Stimulated activated CD4-positive, alpha-beta T cell treated with anti-CD3 and anti-CD28 coated beads, Interleukin-1b, Interleukin-23, amount 100 ng/mL, for 4 hours (primary cell): Measurements from ENCODE around the gene CLCN1.

Experiments
- DNase-seq, 2 donors: peaks; one replicate each; pipeline ENCODE4 v3.0.0-alpha.2; 2020; ENCODE audit warnings: low read depth in 2 of 2

The CLCN1 gene

DNA sequence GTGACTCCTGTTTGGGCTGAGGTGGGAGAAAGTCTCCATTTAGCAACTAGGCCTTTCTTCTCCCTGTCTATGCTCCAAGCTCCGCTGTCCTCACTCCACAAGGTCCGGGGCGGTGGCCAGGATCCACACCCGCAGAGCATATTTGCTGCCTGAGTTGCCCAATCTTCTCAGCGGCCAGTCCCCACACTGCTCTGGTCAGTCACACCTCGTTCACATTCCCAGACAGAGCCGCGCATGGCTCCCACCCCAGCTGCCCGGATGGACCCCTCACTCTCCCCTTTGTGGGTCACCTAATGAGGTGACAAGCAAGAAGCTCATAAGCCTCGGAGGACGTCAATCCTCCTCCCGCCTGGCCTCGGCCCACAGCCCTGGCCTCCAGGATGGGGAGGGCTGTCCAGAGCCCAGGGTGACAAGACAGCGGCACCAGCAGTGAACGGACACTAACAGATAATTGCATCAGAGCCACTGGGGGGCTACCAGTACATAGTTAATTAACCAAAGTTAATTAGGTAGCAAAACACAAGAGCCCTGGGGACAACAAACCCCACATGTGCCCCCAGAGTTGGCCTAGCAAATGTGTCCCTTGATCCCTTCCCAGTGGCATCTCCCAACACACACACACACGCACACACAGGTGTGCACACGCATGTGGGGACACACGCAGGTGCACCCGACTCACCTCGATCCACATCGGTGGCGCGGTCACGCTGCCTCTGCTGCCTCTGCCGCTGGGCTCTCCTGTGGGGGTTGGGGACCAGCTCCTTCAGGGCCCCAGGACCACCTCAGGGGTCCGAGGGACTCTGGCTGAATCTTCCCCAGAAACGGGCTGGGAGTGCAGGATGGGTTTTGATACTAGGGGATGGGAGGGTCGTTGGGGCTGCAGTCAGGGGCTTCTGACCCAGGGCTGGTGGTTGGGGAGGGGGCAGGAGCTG, 81.0 kb downstream of the CLCN1 start:
- no peak for DNase-seq

DNA sequence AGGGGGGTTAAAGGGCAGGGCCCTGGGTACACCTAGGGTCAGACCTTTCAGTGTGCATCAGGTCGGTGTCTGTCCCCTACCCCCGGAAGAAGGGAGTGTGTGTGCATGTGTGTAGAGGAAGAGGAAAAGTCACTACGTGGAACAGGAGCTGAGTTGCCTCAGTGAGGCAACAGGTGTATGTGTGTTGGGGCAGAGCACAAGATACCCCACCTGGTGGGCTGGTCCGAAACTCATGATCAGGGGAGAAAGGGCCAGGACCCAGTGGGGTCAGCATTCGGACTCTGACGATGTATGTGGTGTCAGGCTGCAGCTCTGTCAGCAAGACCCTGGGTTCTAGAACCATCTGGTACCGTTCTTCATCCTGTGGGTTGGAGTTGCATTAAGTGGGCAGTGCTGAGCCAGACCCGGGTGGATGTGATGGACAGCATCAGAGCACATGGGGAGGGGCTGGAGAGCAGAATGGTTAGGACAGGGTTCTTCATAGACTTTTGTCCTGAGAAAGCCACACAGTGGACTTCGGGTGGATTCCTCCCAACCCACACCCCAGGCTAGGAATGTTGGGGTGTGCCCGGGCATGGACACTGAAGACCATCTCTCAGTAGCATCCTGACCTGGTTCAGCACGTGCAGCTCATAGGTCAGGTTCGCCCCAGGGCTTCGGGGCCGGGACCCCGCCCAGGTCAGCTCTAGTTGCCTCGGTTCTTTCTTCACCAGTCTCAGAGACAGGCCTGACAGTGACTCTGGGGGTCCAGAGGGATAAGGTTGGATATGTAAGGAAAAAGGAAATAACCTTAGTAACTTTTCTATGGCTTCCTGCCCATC, 82.0 kb downstream of the CLCN1 start:
- no peak for DNase-seq

DNA sequence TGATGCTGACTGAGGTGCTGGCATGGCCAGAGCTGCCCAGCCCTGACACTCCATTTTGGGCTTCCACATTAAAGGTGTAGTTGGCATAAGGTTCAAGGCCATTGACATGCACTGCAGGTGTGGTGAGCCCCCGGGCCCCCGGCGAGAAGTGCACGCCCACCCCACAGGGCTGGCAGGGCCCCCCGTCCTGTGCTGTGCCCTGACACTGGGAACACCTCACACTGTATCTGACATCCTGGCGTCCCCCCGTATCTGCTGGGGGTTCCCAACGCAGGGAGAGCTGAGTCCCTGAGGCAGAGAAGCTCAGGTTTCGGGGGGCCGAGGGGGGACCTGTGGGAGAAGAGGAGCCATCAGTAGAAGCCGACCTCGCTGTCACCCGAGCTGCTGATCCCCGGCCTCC, 82.7 kb downstream of the CLCN1 start:
- no peak for DNase-seq

DNA sequence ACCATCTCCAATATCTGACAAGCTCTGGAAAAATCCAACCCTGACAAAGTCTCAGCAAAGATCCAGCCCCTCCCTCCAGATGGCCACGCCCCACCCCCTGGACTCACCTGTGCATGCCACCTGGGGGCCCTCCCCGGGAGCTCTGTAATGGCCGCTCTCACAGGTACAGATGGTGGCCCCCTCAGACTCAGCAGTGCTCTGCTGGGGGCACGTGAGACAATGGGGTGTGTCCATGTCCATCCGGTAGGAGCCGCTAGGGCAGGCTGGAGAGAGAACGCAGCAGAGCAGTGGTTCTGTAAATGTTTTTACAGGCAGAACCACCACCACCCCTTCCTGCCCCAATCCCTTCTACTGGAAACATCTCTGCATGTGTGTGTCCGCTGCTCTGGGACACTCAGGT, 83.2 kb downstream of the CLCN1 start:
- DNase-seq: no peak

DNA sequence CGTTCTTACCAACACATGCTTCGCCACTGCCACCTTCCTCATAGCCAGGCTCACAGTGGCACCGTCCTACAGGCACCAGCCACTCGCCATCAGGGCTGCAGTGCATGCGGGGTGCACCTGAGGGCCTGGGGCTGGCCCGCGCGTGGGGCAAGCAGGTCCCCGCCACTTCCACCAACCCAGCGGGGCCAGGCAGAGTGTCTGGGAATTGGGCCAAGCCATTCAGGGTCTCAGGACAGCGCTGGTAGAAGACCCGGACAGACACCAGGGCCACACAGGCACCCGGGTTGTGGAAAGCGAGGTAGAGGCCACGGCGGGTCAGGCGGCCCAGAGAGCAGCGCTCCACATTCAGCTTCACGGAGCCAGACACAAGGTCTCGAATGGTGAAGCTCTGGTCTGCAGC, 83.7 kb downstream of the CLCN1 start:
- no peak for DNase-seq

DNA sequence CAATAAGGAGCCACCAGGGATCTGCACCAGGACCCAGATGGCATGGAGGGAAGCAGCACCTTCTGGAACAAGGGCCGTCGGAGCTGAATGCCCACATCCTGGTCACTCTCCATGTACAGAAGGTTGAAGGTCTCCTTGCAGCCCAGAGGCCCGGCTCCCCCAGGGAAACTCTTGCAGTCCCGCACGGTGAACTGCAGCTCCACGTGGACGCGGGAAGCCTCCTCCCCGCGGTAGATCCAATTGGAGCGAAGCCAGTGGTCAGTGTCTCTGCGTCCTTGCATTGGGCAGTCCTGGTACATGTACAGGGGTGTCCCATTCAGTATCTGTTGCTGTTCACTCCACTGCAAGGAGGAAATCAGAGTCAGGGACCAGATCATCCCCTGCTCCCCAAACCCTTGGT, 85.4 kb downstream of the CLCN1 start:
- DNase-seq: no peak
